ENCODE measurements around the gene HOXB13.

HOXB13 gene

DNA sequence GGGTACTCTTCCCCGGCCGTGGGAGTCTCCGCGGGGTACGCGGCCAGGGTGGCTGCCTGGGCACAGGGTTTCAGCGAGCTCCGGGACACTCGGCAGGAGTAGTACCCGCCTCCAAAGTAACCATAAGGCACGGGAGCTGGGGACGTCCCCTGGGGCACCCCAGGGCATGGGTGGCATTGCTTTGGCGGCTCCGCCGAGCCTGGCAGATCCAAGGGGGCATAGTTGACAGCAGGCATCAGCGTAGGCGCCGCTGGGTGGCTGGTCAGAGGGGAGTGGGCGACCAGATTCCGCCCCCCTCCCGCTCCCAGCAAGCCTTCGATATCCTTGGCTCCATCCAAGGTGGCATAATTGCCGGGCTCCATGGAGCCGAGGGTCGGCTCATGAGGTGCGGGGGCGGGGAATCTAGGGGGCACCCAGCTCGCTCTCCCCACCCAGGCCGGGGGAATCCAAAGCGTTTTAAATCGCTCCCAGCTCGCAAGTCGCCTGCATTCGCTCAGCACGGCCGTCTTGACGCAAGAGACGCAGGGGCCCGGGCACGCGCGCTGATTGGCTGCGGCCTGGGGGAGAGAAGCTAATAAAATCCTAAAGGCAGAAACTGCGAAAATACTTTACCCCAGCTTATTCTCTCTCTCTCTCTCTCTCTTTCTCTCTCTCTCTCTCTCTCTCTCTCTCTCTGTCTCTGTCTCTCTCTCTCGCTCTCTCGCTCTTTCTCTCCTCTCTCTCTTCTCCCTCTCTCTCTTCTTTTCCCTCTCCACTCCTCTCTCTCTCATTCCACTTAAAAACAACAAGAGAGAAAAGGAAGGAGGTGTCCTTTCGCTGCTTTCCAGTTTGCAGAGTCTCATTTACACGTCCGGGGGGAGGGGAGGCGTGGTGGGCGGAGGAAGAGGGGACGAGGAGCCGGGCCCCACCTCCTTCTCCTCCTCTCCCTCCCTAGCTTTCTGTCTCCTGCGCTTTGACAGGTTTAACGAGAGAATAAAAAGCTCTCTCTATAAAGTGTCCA, at the start of gene HOXB13:
HOXB13 (minus strand) TSS at position 519 of the 1,000 bp plus-strand sequence; CDS start at position 362, 157 bp downstream.
- DNase-seq (ENCODE audit: low read depth): no peak

DNA sequence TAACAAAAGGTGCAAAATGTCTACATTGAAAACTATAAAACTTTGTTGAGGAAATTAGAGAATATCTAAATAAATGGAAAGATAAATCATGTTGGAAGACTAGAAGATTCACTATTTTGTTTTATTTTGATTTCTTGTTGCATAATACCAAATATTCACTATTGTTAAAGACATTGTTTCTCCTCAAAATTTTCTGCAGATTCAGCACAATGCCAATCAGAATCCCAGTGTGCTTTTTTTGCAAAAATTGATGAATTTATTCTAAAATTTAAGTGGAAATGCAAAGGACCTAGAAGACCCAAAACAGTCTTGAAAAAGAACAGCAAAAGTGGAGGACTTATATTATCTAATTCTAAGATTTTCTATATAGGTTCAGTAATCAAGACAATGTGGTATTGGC, 48.1 kb upstream of the HOXB13 start:
- DNase-seq (ENCODE audit: low read depth): no peak

DNA sequence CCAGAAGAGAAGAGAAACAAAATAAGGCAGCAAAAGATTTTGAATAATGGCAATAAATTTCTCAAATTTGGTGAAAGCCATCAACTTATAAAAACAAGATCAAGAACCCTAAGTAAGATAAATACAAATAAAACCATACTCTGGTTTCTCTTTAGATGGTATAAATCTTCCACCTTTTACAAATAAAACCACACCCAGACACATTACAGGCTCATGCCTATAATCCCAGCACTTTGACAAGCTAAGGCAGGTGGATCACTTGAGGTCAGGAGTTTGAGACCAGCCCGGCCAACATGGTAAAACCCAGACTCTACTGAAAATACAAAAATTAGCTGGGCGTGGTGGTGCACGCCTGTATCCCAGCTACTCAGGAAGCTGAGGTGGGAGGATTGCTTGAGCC, 44.7 kb upstream of the HOXB13 start:
- DNase-seq (ENCODE audit: low read depth): no peak

DNA sequence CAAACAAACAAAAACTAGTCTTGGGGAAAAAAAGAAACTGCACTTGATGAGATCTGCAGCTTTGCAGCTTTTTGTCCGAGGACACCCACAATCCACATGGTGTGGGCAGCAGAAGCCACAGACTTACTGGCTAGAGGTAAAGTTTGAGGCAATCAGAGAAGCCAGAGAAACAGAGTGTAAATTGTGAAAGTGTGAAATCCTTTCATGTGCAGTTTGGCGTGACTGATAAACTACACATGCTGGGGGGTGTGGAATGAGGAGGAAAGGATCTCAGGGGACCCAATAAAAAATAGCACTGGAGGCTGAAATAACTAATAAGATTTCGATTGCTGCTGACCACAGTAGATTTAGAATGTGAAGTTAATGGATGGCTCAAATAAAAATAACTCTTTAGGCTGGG, 42.4 kb upstream of the HOXB13 start:
- DNase-seq (ENCODE audit: low read depth): no peak

DNA sequence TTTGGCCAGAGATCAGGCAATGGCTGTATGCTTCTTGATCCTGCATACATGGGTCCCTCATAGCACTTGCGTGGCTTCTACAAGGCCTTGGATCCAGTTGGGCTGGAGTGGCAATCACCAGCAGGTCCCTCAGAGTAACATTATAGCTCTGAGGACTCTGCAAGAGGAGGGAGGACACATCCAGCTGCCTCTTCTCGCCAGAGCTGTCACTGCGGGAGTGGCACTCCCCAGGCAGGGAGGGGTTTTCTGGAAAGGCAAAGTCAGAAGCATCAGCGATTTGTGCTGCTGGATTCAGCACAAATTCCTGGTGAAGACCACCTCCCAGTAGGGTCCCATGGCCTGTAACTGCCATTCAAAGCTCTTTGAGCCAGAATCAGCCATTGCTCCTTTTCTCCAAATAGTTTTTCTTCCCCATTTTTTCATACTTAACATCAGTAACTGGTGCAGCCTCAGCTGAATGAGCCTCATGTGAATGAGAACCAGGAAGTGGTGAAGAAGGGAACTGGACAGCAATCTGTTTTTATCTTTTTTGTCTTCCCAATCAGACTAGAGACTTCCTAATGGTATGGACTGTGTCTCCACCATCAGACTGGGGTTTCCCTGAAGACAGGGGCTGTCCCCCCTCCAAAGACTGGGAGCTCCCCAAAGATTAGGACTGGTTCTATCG, 40.6 kb upstream of the HOXB13 start:
- no peak for DNase-seq (ENCODE audit: low read depth)

DNA sequence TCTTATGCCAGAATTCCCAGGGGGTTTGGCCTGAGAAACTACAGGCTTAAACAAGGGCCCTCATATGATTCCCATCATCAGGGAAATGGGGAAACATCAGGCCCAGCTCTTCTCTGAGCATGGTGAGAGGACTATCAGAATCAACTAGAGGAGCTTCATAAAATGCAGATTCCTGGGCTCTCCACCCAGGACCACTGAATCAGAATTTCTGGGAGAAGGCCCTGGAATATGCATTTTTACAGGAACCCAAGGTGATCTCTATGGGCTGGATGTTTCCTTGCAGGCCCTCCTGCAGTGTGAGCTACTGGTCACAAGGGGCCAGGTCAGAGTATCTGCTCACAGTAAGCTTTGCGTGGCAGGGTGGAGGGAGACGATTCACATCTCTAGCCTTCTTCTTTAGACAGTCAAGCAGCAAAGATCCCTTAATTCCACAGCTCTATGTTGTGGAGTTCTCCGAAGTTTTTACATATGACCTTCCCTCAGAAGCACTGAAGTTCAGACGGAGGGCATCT, 38.8 kb upstream of the HOXB13 start:
- no peak for DNase-seq (ENCODE audit: low read depth)

DNA sequence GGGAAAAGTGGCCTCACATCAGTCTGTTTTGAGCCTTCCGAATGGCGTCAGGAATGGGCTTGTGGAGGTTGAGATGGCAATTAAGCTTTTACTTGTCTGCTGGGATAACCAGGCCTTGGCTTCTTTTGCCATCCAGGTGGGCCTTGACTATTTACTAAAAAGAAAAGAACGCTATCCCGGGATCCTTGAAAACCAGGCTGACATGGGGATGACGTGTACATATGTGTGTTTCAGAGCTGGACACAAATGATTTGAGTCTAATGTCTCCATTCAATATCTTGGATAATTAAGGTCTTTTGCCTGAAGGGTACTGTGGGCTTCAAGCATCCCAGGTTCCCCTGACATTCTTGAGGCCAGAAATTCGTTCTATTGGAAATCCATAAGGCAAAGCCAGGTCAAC, 32.6 kb upstream of the HOXB13 start:
- DNase-seq (ENCODE audit: low read depth): no peak

DNA sequence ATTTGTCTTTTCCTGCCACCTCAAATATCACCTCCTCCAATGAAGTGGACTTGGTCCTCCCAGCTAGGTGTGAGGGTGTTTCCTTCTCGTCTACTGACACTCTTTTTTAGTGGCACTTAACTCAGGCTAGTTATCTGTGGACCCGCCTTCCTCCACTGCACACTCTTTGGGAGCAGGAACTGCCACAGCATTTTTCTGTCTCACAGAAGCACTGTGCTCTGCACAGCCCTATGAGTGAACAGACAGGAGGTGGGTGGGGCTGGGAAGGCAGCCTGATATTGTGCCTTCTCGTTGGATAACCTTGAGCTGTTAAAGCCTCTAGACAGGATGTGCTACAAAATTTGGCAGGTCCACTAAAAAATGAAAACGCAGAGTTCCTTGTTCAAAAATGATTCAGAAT, 31.9 kb upstream of the HOXB13 start:
- DNase-seq (ENCODE audit: low read depth): no peak

DNA sequence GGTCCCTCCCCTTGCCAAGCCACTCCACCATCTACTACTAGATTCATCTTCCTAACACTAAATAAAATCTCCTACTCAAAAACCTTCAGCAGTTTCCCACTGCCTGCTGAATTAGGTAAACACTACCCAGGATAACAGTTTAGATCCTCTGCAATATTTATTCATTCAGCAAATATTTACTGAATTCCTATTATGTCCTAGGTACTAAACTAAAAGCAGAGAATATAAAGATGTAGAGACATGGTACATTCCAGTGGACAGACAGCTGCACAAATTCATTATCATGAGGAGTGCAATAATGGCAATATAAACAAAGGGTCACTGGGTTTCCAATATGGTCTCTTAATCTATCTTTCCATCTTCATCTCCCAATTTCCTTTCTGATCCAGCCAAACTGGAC, 30.7 kb upstream of the HOXB13 start:
- DNase-seq (ENCODE audit: low read depth): no peak

DNA sequence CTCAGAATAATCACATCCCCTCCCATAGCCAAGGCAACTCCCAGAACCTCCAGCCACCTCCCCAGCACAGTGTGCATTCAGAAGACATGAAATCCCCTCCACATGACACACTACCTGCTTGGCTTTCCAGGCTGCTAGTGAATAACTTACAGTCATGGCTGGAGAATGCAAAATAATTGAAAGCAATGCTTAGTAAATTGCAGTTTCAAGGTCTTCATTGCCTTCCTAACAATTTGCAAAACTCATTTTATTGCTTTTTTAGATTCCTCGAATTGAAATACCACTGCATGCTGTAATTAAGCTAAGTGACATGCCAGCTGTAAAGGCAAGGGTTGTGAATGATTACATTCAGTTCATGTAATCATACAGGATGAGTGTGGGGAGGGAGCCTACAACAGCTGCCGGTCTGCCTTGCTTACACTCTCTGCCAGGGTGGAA, 29.0 kb upstream of the HOXB13 start:
- DNase-seq (ENCODE audit: low read depth): no peak

DNA sequence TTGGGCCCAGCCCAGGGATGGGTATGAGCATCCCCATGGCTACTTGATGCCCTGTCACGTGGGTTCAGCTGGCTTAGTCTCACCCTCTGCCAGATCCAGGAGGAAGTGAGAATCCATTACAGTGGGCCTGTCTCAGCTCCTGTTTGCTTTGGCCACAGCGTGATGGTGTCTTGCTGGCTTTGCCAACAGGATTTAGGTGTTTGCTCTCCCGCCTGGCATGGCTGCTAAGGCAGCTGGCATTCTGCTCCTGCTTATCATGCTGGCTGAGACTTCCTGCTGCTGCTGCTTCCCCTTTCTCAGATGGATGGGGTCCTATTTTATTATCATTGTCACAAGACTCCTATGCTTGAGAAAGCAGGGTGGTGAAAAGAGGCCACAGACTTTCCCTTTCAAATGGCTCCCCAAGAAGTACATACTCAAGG, 28.3 kb upstream of the HOXB13 start:
- no peak for DNase-seq (ENCODE audit: low read depth)

DNA sequence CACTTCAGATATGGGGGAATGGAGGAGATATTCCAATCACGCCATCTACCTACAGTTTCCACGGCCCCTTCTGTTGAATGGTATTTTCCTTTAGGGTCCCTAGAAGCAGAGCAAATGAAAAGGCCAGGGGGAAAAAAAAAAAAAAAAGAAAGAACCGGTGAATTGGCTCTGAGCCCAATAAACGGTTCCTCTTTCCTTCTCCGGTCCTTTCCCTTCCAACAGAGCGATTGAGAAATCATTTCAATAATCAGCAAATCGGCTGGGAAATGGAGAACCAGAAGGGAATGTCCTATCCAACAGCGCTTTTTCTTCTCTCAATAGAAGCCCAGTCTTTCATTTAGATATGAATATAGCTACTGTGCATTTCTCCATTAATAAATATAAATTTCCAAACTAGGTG, 26.8 kb upstream of the HOXB13 start:
- DNase-seq (ENCODE audit: low read depth): no peak

DNA sequence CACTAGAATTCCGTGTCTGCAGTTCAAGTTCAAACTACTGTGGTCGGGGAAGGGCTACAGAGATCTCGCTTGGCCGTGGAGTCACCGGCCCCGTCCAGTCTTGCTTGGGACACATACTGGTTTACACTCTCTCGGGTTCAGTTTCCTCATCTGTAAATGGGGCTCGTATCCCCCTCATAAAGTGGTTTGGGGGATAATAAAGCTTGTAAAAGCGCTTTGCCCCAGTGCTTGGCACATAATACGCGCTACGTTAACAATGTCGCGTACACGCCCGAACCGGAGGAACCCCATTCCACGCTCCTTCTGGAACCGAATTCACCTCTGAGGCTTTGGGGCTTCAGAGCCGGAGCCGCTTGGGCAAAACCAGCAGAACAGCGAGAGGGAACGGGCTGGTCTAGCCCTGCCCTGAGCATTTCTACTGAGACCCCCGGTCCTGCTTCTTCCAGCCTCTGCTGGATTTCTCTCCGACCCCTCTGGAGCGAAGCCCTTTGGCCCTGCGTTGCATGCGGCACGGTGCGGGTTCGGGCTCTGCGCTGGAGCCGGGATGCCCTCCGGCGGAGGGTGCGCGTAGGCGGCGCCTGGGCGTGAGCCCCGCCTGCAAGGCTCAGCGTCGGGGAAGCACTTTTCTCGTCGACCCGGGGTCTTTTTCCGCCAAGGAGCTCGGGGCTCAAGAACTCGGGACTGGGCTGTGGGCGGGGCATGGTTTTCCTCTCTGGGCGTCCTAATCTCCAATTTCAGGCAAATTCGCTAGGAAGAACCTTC, 26.1 kb upstream of the HOXB13 start:
- DNase-seq (ENCODE audit: low read depth): no peak

DNA sequence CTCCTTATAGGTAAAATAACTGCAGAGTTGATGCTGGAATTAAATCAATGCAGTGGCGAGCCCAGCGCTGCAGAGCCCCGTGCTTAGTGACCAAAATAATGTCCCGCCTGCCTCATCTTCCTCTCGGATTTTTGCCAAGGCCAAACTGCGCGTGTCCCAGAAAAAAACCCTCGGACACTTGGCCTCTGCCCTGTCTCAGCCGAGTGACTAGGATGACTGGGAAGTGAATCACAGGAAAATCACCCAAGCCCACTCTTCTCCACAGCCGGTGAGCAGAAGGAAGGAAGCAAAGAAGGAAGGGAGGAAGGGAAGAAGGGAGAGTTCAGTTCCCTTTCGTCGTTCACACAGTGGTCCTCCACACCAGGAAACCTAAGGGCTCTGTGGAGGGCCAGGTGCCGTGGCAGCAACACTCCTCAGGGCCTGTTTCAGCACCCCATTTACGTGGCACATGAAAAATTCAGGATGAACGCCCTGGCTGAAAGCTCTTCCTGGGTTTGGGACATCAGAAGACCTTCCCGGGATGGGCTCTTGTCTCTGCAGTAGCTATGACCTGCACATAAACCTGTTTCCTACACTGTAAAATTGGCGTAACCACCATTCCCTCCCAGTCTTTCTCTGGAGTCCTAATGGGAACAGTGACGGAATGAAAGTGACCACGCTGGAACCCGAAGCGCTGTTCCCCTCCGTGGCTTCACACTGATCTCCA, 25.4 kb upstream of the HOXB13 start:
- no peak for DNase-seq (ENCODE audit: low read depth)

DNA sequence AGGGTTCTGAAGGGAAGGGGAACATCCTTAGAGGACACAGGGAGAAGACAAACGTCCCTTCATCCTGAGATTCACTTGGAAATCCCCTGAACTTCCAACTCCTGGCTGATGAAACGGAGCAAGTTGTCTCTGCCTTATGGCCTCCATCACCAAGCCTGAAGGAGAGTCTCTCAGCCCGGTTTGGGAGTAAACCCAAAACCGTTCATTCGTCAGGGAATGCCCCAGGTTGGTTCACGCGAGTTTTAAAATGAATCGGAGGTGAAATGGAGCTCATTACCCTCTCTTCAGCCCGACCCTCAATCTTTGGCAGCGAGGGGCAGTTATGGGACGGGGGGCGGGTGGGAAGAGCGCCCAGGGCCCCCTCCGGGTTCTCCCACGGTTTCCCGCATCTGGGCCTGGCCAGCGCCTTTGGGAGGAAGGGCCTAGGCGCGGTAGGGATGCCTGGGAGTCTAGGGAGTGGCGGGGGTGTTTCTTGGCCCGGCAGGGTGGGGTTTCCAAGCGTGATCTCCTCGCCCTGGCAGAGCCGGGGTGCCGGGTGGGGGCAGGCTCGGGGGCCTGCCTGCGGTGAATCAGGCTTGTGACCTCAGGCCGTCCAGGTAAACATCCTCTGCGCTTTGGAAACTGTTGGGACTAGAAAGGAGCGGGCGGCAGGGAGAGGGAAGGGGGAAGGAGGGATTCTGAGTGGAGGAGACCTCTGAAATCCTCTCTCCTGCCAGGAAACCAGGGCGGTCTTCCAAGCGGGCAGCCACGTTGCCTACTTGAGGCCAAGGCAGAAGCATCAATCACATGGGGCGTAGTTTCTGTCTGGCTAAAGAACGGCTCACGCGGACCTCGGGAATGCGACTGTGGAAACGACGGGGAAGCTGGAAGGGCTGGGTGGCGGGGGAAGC, 24.1 kb upstream of the HOXB13 start:
- no peak for DNase-seq (ENCODE audit: low read depth)

DNA sequence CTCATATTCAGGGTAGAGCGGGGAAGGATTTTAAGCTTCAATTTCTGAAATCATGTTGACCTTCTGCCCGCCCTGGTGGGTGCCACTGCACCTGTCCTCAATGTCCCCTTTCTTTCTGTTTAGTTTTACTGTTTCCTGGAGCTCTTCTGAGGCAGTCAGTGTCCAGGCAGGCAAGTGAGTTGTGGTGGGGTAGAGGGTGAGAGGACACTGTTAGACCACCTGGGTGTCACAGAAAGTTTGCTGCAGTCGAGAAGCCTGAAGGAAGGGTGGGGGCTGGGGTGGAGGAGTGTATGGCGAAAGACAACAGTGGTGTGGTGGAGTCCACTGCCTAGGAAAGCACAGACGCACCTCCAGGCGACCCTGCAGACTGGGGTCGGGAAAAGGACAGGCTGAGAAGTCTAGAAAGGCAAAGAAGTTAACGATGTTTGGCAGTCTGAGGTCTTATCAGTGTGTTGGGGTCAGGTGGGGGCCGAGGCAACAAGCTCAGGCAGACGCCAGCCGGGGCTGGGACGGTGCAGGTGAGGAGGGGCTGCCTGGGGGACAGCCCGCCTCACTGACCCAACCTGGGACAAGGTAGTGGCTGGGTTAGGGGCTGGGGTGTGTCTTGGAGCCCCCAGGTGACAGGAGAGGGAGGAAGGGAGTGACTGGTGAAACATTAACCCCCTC, 23.3 kb upstream of the HOXB13 start:
- no peak for DNase-seq (ENCODE audit: low read depth)

DNA sequence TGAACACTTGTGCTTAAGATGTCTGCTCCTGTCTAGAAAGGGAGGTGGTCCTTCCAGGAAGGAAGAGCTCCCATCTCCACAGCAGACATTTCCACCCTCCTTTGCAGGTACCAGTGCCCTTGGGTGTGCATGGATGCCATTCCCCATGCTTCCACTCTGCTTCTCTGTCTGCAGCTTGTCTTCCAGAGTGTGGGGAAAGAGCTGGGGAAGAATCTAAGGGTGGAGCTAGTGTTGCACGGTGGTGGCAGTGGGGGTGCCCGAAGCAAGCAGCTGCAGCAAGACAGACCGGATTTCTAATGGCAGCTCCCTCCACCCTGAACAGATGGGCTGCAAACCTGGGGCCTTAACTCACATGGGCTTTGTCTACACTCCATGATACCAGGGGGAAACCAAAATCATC, 22.6 kb upstream of the HOXB13 start:
- DNase-seq (ENCODE audit: low read depth): no peak

DNA sequence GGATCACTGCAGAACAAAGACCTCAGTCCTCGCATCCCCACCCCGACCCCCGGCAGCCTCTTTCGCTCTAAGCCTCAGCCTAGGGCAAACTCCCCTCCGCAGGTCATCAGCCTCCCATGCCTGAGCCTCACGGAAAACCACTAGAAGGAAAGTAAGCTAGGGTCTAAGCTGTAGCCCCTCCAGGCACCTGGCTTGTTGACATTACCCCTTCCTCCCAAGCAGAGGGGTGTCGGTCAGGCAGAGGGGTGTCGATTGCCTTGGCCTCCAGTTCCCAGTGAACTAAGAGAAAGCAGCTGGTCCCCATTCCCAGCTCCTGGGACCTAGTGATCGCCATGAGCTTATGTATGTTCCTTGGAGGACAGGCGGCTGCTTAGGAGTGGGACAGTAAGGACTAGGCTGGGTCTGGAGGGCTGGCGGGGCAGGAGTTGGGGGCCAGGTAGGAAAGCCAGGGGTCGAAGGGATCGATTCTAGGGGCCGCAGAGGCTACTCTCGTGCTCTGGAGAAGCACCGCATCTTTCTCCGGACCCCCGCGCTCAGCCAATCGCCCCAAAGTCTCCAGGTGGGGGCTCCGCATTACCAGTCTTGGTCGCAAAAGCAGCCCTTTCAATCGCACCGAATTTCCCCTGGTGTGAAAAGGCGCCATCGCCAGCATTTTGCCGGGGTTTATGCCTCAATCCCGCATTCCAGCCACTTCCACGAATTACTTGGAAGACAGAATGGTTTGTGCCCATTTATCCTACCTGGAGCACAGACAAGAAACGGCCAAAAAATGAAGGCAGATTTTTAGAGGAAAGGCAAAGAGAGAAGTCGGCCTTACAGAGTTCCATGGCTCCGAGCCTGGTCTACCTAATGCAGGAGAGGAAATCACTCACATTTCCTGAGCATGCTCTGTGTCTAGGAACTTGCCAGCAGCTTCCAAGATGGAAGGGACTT, 21.3 kb upstream of the HOXB13 start:
- no peak for DNase-seq (ENCODE audit: low read depth)

Measured in stimulated activated CD4-positive, alpha-beta T cell treated with anti-CD3 and anti-CD28 coated beads, Interleukin-2, amount 100 ng/mL, for 4 hours (primary cell).